ENCODE data around the gene SFPQ.

The SFPQ gene

DNA sequence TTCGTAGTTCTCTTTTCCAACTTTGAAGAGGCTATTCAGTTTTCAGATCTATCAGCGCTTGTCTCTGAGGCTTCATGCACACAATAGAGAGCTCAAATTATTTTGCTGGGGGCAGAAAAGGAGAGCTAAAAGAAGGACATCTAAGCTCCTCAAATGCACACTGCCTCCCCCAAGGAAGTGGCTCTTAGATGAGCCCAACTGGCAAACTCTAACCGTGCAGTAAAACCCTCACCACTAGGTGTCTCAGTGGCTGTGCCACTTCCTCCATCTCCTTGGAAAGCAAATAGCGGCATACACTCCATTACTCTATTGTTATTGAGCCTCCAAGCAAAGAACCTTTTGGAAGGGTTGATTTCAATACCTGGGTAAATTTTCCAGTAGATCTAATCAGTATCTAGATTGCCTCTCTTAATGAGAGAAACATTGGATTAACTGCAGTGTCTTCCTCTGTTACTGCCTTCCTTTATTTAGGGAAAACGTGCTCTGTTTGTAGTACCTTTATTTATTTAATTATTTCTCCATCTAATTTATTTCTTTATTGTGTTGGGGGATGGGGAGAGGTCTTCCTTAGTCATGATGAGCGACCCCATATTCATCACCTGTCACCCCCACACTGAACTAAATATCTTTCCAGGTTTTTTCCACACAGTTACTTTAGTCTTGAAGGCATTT lies 9.2 kb upstream of the SFPQ start:
- no peak overlapping the region for H3K4me3 ChIP-seq (replicated peaks in 1 of 2; ENCODE audit: low read depth in 2 of 2, low read length in 2 of 2)
- TF ChIP-seq CTCF (IDR thresholded peaks at IDR 0.05; ENCODE audit: low read depth, low read length) = peak; percentile 97
- DNase-seq (ENCODE audit: low read depth in 2 of 2) = peak; percentile 89 to 90

DNA sequence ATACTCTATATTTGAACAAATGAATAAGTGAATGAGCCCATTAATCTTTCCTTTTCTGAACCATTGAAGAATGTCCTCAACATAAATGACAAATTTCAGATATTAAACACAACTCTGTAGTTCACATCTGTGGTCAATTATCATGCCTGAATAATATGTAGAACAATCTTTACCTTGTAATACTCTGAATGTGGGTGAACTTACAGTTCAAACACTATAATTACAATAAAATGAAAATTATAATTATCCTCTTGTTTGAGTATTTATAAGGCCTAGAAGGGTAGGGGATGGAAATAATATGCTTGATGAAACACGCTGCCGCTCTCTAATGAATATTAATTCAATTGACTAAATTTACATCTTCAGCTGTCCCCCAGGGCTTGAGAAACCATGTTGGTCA lies 8.7 kb upstream of the SFPQ start:
- no peak overlapping the region for H3K4me3 ChIP-seq (replicated peaks in 1 of 2; ENCODE audit: low read depth in 2 of 2, low read length in 2 of 2)
- no peak for TF ChIP-seq CTCF (IDR thresholded peaks at IDR 0.05; ENCODE audit: low read depth, low read length)
- no peak for DNase-seq (ENCODE audit: low read depth in 2 of 2)

GRCh38 chr1:35192056-35192852 lies 691 bp downstream of the SFPQ start:
- DNase-seq (ENCODE audit: low read depth in 2 of 2) = peak; percentile 74 to 84
- H3K4me3 ChIP-seq (replicated peaks in 1 of 2; ENCODE audit: low read depth in 2 of 2, low read length in 2 of 2) = peak overlapping the region; percentile 73 to 91
- no peak for TF ChIP-seq CTCF (IDR thresholded peaks at IDR 0.05; ENCODE audit: low read depth, low read length)

GRCh38 chr1:35191429-35192055 lies 1.4 kb downstream of the SFPQ start:
- peak overlapping the region; percentile 73 to 91 for H3K4me3 ChIP-seq (replicated peaks in 1 of 2; ENCODE audit: low read depth in 2 of 2, low read length in 2 of 2)
- no peak for DNase-seq (ENCODE audit: low read depth in 2 of 2)
- no peak for TF ChIP-seq CTCF (IDR thresholded peaks at IDR 0.05; ENCODE audit: low read depth, low read length)

GRCh38 chr1:35190784-35191183 lies 2.2 kb downstream of the SFPQ start:
- no peak for DNase-seq (ENCODE audit: low read depth in 2 of 2)
- H3K4me3 ChIP-seq (replicated peaks in 1 of 2; ENCODE audit: low read depth in 2 of 2, low read length in 2 of 2) = peak overlapping the region; percentile 73 to 91

More at GRCh38 chr1:35190784-35191183, 2.2 kb downstream of the SFPQ start:
- TF ChIP-seq CTCF (IDR thresholded peaks at IDR 0.05; ENCODE audit: low read depth, low read length) = no peak

Data from cardiac fibroblast (primary cell).